ENCODE data around the gene VPS37C.

DNA sequence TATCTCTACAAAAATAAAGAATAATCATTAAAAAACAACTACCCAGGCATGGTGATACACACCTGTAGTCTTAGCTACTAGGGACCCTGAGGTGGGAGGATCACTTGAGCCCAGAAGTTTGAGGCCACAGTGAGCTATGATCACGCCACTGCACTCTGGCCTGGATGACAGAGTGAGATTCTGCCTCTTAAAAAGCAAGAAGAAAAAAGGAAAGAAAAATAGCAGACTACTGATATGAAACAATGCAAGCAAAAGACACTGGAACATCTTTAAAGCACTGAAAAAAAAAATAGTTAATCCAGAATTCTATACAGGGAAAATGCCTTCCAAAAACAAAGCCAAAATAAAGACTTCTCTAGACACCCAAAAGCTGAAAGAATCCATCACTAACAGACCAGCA, 5.9 kb downstream of the VPS37C start:
- TF ChIP-seq EZH2phosphoT487 (IDR thresholded peaks at IDR 0.05; ENCODE audit: insufficient read depth, low read depth) (no peak), EZH2 (IDR thresholded peaks at IDR 0.05; ENCODE audit: insufficient read depth, poor library complexity, severe bottlenecking) (no peak)
